Mesendoderm (in vitro differentiated cells): ENCODE results near the gene SLC4A1.

Experiments
- DNase-seq: peaks from one replicate; pipeline ENCODE4 v3.0.0; 2013
- H2AK5ac ChIP-seq: 2 replicates; pipeline ENCODE4 v1.6.1; 2013; ENCODE audit warnings: low read length, inconsistent platforms
- H2BK120ac ChIP-seq: 2 replicates; pipeline ENCODE4 v1.6.1; 2013; ENCODE audit warnings: low read depth, mild to moderate bottlenecking, low read length, moderate library complexity, mixed read lengths
- H2BK15ac ChIP-seq: replicated peaks from 2 replicates; pipeline ENCODE4 v1.6.1; 2013; ENCODE audit warnings: low read depth, mild to moderate bottlenecking, moderate library complexity
- H2BK5ac ChIP-seq: 2 replicates; pipeline ENCODE4 v1.6.1; 2013; ENCODE audit warnings: low read length, inconsistent platforms
- H3K18ac ChIP-seq: 2 replicates; pipeline ENCODE4 v1.6.1; 2013; ENCODE audit warnings: mild to moderate bottlenecking, low read length, mixed read lengths
- H3K23ac ChIP-seq: one replicate; pipeline ENCODE4 v1.6.1; 2013; ENCODE audit warnings: low read length
- H3K27ac ChIP-seq: 2 replicates; pipeline ENCODE4 v1.5.1; 2013; ENCODE audit warnings: low read depth, mild to moderate bottlenecking, inconsistent platforms, low read length, moderate library complexity
- H3K27me3 ChIP-seq: 2 replicates; pipeline ENCODE4 v1.6.1; 2013; ENCODE audit warnings: low read length, control low read depth, mild to moderate bottlenecking, inconsistent platforms; ENCODE audit not compliant: insufficient read depth, poor library complexity
- H3K36me3 ChIP-seq: 2 replicates; pipeline ENCODE4 v1.6.1; 2013; ENCODE audit warnings: low read length, inconsistent platforms; ENCODE audit not compliant: control insufficient read depth, insufficient read depth
- H3K4ac ChIP-seq: one replicate; pipeline ENCODE4 v1.6.1; 2013; ENCODE audit warnings: low read depth, mild to moderate bottlenecking, low read length, moderate library complexity
- H3K4me1 ChIP-seq: 2 replicates; pipeline ENCODE4 v1.6.1; 2013; ENCODE audit warnings: low read depth, low read length, inconsistent platforms; ENCODE audit not compliant: control insufficient read depth
- H3K4me2 ChIP-seq: 2 replicates; pipeline ENCODE4 v1.6.1; 2013; ENCODE audit warnings: low read length
- H3K4me3 ChIP-seq: 2 replicates; pipeline ENCODE4 v1.5.1; 2013; ENCODE audit warnings: mild to moderate bottlenecking, low read length
- H3K56ac ChIP-seq: one replicate; pipeline ENCODE4 v1.6.1; 2013; ENCODE audit warnings: low read length
- H3K79me1 ChIP-seq: 2 replicates; pipeline ENCODE4 v1.6.1; 2013; ENCODE audit warnings: low read length, inconsistent platforms
- H3K79me2 ChIP-seq: 2 replicates; pipeline ENCODE4 v1.6.1; 2013; ENCODE audit warnings: mild to moderate bottlenecking, low read length; ENCODE audit not compliant: control insufficient read depth, insufficient read depth
- H3K9ac ChIP-seq: 2 replicates; pipeline ENCODE4 v1.6.1; 2013; ENCODE audit warnings: low read length, inconsistent platforms
- H4K5ac ChIP-seq: one replicate; pipeline ENCODE4 v1.6.1; 2013; ENCODE audit warnings: low read length
- H4K8ac ChIP-seq: one replicate; pipeline ENCODE4 v1.6.1; 2013; ENCODE audit warnings: low read depth, mild to moderate bottlenecking, control low read depth, low read length, moderate library complexity
- WGBS: extraction: QIAGEN DNeasy Blood & Tissue Kit; methylation state at CpG from one replicate; pipeline ENCODE4 v1.1.7; 2013; ENCODE audit warnings: low lambda C conversion rate, missing lambda C conversion rate; ENCODE audit not compliant: insufficient coverage; ENCODE audit errors: extremely low coverage; 5-methylcytosine and 5-hydroxymethylcytosine counted together

SLC4A1 gene

DNA sequence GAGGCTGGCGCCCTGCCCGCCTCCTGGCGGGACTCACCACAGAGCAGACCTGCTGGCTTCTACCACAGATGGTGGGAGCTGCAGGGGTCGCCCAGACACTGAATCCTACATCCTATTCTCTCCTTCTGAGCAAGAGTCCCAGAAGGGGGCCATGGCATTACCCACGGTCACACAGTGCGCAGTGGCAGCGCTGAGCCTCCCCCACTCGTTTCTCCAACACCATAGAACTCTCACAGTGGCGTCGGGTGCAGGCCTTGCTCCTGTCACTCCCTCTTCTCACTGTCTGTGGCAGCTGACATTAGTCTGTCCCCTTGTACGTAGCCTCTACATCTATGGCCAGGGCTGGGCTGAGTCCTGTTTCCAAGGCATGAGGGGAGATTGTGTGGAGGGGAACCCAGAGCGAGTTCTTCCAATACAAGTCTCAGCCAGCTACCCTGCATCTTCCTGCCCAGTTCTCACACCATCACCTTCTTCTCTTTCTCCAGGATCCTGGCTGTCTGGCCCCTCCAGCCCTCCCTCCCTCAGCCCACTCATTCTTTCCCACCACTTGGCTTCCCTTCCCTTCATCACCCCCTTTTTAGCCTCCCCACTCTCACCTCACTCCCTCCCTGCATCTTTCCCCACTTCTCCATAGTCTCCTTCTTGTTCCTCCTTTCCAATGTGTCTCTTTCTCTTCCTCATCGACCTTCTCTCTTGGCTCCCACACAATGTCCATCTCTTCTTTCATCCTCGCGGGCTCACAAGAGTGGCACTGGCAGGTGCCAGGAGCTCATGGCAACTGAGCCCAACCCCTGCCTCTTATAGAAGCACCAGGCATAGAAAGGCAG lies 54.3 kb downstream of the SLC4A1 start:
- Histone ChIP-seq H3K27me3 (no peaks in the 10 kb centered on the region), H2AK5ac (no peak overlapping the region), H3K79me1 (peaks cover 17% of the 10 kb centered on the region), H3K27ac (no peak overlapping the region), H3K4me3 (no peak overlapping the region), H3K9ac (no peak overlapping the region), H2BK5ac (no peak overlapping the region), H3K36me3 (peaks cover 20% of the 10 kb centered on the region), H3K4ac (no peak overlapping the region), H3K79me2 (peaks cover 17% of the 10 kb centered on the region), H3K4me1 (no peaks in the 10 kb centered on the region), H3K56ac (no peak overlapping the region), H3K23ac (no peak overlapping the region), H3K18ac (no peak overlapping the region), H4K5ac (no peak overlapping the region), H4K8ac (no peak overlapping the region), H3K4me2 (no peak overlapping the region), H2BK120ac (no peak overlapping the region), H2BK15ac (no peak overlapping the region)
- no peak for DNase-seq
- WGBS, result no CpG with 5 or more reads among the region's 15 CpGs

DNA sequence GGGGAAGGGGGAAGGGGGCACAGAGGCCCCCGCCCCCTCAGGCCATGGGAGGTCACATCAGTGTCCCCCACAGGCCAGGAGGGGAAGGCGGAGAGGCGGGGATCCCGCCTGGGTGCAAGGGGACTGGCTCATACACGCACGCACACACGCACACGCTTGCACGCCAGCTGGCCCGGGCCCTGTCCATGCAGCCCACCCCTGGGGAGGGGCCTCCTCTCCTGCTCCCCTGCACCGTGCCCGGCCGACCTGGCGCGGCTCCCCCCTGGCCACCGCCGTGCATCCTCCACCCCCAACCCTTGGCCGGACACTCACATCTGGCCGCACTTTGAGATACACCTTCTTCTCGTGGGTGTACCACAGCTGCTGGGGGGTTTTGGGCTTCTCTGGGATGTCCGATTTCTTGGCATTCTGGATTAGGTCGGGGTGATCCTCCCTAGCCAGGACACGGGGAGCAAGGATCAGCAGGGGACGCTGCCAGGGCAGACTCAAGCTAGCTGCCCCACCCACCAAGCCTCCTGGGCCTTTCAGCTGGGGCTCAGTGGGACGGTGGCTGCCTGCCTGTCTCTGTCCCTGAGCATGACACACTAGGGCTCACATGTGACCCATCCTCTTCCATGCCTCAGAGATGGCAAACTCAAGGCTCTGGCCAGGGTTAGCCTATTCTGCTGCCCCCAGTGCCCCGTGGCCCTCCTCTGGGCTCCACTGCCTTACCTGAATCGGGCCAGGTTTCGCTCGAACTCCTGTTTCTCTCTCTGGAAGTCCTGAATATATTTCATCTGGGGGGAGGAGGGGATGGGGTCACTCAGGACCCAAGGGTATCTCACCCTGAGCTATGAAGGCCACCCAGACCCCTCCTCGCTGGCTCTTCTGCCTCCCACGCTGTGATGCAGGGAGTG lies 55.2 kb downstream of the SLC4A1 start:
- peaks cover 23% of the 10 kb centered on the region for H3K36me3 ChIP-seq
- no peak for DNase-seq
- WGBS, result no CpG with 5 or more reads among the region's 31 CpGs

DNA sequence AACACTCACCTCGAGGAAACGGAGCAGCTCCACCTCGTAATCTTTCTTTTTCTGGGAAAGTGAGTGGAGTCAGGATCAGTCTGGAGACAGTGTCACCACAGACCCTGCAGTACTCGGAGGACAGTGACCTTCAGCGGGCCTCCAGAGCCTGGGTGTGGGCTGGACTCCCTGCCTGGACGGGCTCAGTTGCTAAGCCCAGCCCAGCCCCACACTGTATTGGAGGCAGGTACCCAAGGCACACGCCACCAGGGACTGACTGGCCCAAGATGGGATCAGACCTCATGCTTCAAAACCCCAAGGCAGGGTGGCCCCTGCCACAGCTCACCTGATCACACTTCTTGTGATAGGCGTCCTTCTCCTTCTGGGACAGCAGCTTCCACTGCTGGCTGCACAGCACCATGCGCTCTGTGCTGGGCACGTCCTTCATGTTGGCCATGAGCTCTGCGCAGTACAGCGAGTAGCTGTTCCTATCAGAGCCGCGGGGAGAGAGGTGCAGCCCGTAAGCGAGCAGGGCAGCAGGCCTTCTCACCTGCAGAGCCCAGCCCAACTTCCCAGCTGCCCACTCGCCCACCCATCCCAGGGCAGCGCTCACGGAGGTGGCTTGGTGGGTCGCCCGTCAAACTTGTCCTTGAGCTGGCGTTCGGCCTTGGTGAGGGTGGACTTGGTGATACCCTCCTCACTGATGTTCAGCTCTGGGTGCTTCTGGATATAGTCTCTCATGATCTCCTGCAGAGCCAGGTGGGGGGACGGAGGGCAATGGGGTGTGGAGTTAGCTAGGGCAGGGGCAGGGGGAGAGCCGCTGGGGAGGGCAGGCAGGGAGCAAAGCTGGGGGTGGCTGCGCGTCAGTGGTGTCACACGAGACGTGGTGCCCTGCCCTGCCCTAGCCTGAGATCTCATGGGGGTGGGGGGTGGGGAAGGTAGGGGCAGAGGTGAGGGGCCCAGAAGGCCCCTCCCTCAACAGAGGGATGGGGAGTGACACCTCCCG lies 56.4 kb downstream of the SLC4A1 start:
- Histone ChIP-seq H3K4me1 (no peaks in the 10 kb centered on the region), H3K4me2 (no peak overlapping the region), H3K27ac (no peak overlapping the region), H2BK120ac (no peak overlapping the region), H3K56ac (no peak overlapping the region), H3K23ac (no peak overlapping the region), H4K5ac (no peak overlapping the region), H3K18ac (no peak overlapping the region), H3K9ac (no peak overlapping the region), H3K36me3 (peaks cover 18% of the 10 kb centered on the region), H2BK5ac (no peak overlapping the region), H3K79me1 (peaks cover 8% of the 10 kb centered on the region), H3K4ac (no peak overlapping the region), H2AK5ac (no peak overlapping the region), H3K27me3 (no peaks in the 10 kb centered on the region), H3K79me2 (peaks cover under 1% of the 10 kb centered on the region), H2BK15ac (no peak overlapping the region), H3K4me3 (no peak overlapping the region), H4K8ac (no peak overlapping the region)
- WGBS, result no CpG with 5 or more reads among the region's 30 CpGs
- no peak for DNase-seq

More for the DNA sequence above, 55.2 kb downstream of the SLC4A1 start:
- no peak overlapping the region for H3K18ac ChIP-seq
- no peak overlapping the region for H3K56ac ChIP-seq
- H3K4me2 ChIP-seq, result no peak overlapping the region
- no peak overlapping the region for H3K9ac ChIP-seq
- H2BK5ac ChIP-seq, result no peak overlapping the region
- no peak overlapping the region for H2BK120ac ChIP-seq
- H3K4ac ChIP-seq, result no peak overlapping the region
- no peak overlapping the region for H4K8ac ChIP-seq
- no peak overlapping the region for H2BK15ac ChIP-seq
- no peak overlapping the region for H3K23ac ChIP-seq
- H3K79me1 ChIP-seq, result peaks cover 17% of the 10 kb centered on the region
- no peaks in the 10 kb centered on the region for H3K27me3 ChIP-seq
- H3K4me1 ChIP-seq, result no peaks in the 10 kb centered on the region
- H2AK5ac ChIP-seq, result no peak overlapping the region
- H3K4me3 ChIP-seq, result no peak overlapping the region
- peaks cover 12% of the 10 kb centered on the region for H3K79me2 ChIP-seq
- no peak overlapping the region for H3K27ac ChIP-seq
- no peak overlapping the region for H4K5ac ChIP-seq

DNA sequence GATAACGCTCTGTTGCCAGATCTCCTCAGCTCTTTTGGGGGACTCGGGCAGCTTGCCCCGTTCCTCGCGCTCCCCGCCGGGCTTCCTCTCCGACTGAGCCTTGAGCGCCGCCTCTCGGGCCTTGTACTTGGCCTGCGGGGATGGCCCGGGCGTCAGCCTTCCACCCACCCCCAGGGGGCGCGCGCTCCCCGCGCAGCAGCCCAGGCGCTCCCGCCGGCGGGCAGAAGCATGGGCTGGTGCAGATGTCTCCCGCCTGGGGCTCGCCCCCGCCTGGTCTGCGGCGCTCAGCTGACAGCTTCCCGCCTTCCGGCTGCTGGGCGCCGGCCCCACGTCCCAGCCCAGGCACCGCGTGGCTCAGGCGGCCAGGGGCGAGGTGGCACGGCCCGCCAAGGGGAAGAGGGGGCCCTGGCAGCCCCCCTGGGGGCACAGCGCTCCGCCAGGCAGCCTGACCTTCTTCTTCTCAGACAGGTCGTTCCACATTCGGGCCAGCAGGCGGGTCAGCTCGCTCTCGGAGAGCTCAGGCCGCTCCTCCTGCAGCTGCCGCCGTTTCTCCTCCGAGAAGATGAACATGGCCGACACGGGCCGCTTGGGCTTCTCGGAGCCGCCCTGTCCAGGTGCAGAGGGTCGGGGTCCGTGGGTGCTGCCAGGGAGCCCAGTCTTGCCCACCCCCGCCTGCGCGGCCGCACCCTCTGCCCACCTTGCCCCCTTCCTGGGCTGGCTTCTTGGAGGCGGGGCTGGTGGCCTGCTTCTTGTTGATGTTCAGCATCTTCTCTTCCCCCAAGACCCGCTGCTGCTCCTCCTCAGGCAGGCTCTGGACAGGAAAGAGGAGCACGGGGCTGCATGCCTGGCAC lies 57.4 kb downstream of the SLC4A1 start:
- Histone ChIP-seq H3K27me3 (no peaks in the 10 kb centered on the region), H3K79me2 (no peaks in the 10 kb centered on the region), H3K4ac (no peak overlapping the region), H2BK5ac (no peak overlapping the region), H3K23ac (no peak overlapping the region), H4K5ac (no peak overlapping the region), H3K36me3 (peaks cover 16% of the 10 kb centered on the region), H3K4me2 (no peak overlapping the region), H4K8ac (no peak overlapping the region), H3K27ac (peak overlapping the region; percentile 18), H3K9ac (peak overlapping the region; percentile 44), H3K4me3 (no peak overlapping the region), H3K4me1 (no peaks in the 10 kb centered on the region), H3K79me1 (peaks cover 4% of the 10 kb centered on the region), H2BK120ac (no peak overlapping the region), H2BK15ac (no peak overlapping the region), H2AK5ac (no peak overlapping the region), H3K18ac (no peak overlapping the region), H3K56ac (peak overlapping the region; percentile 56)
- peak; percentile 93 for DNase-seq
- no CpG with 5 or more reads among the region's 64 CpGs for WGBS
